Panc1 (cell line): ENCODE measurements around the gene SMAD7. TPM values are rescaled to one million over a fixed set of nuclear protein-coding genes. Genes with fewer than 3 reads are reported as not detected.

ENCODE experiments used
- ATAC-seq: fragments of 200-7000 bp; cut with Tn5 transposase; 2 replicates; pipeline ENCODE4 v1.9.1; 2020; ENCODE audit warnings: mild to moderate bottlenecking, moderate library complexity
- BruUV-seq: library from RNA; stranded (reverse); fragments of 400-500 nt; replicated peaks from 2 replicates; lab custom pipeline; 2021; lab: Mats Ljungman, UMichigan
- CTCF ChIA-PET: fragments of 300-600 bp; sonication (Branson Sonifier 250); formaldehyde crosslinking; loops from one replicate; lab custom pipeline; 2022; ENCODE audit warnings: antibody characterized with exemption; lab: Charles Lee
- POLR2A ChIA-PET: fragments of 300-600 bp; sonication (Branson Sonifier 250); formaldehyde crosslinking; loops from one replicate; lab custom pipeline; 2022; ENCODE audit warnings: antibody characterized with exemption; lab: Charles Lee
- DNase-seq: peaks from one replicate; pipeline ENCODE4 v3.0.0-alpha.2; 2010; ENCODE audit warnings: low read depth, low spot score
- H3K27ac ChIP-seq: 2 replicates; pipeline ENCODE4 v1.5.1; 2011; ENCODE audit warnings: mild to moderate bottlenecking, low read length, inconsistent platforms
- H3K27me3 ChIP-seq: fragments of 200-500 bp; sonication (Bioruptor generic); 2 replicates; pipeline ENCODE4 v1.6.0; 2014; ENCODE audit warnings: low read length, inconsistent platforms; ENCODE audit not compliant: control insufficient read depth, insufficient read depth
- H3K36me3 ChIP-seq: fragments of 200-500 bp; sonication (Bioruptor generic); 2 replicates; pipeline ENCODE4 v1.5.1; 2014; ENCODE audit warnings: inconsistent platforms, mild to moderate bottlenecking, low read length, moderate library complexity; ENCODE audit not compliant: control insufficient read depth, insufficient read depth
- H3K4me1 ChIP-seq: 2 replicates; pipeline ENCODE4 v1.5.1; 2011; ENCODE audit warnings: inconsistent platforms, mild to moderate bottlenecking, low read length, moderate library complexity; ENCODE audit not compliant: control insufficient read depth, insufficient read depth
- H3K4me3 ChIP-seq, 2 experiments: 2 replicates each; pipeline ENCODE4 v1.5.1; 2011 to 2012; ENCODE audit warnings: low read depth in 2 of 2, low read length in 2 of 2, mild to moderate bottlenecking in 2 of 2, inconsistent platforms in 1 of 2, moderate library complexity in 1 of 2
- H3K9me3 ChIP-seq: fragments of 200-500 bp; sonication (Bioruptor generic); 2 replicates; pipeline ENCODE4 v1.5.1; 2014; ENCODE audit warnings: low read depth, mild to moderate bottlenecking, inconsistent platforms, low read length, moderate library complexity; ENCODE audit not compliant: control insufficient read depth, insufficient read depth
- CTCF ChIP-seq: fragments of 450-650 bp; IDR thresholded peaks from 2 replicates; pipeline ENCODE4 v1.5.1; 2017; ENCODE audit warnings: mild to moderate bottlenecking
- POLR2AphosphoS5 ChIP-seq: IDR thresholded peaks from 2 replicates; pipeline ENCODE4 v1.6.1; 2012; ENCODE audit warnings: mild to moderate bottlenecking, low read depth, low read length, moderate library complexity
- SIN3A ChIP-seq: IDR thresholded peaks from 2 replicates; pipeline ENCODE4 v1.6.1; 2012; ENCODE audit warnings: low read depth, mild to moderate bottlenecking, low read length, moderate library complexity, borderline replicate concordance; ENCODE audit not compliant: insufficient read depth
- TCF7L2 ChIP-seq: IDR thresholded peaks from 2 replicates; pipeline ENCODE4 v1.6.1; 2011; ENCODE audit warnings: mild to moderate bottlenecking, low read depth, low read length, inconsistent platforms
- in situ Hi-C: cut with HindIII; loops from 2 replicates; pipeline ENCODE4 v1.10.0; 2016; ENCODE audit warnings: low sequenced_read_pairs, low pct_unique_long_range_greater_than_20kb
- intact Hi-C: fragments of 100-400 bp; cut with micrococcal nuclease; formaldehyde crosslinking; loops from one replicate; pipeline ENCODE4 v1.10.0; 2022; ENCODE audit not compliant: unreplicated experiment
- total RNA-seq: library from RNA; stranded (reverse); gene quantifications from one replicate; pipeline ENCODE4 v1.2.1, GENCODE V29; 2021; ENCODE audit not compliant: unreplicated experiment
- TF ChIP-seq, protein P1 (sequence below), 2 experiments: IDR thresholded peaks; 2 replicates each; pipeline ENCODE4 v1.6.1; 2011 to 2012; ENCODE audit warnings: low read depth in 2 of 2, control low read depth in 1 of 2, low read length in 1 of 2, mild to moderate bottlenecking in 1 of 2, moderate library complexity in 1 of 2; ENCODE audit not compliant: insufficient read depth in 1 of 2

SMAD7 gene
- total RNA-seq, 1 experiment from 2014 or later, result 21.3 TPM

DNA sequence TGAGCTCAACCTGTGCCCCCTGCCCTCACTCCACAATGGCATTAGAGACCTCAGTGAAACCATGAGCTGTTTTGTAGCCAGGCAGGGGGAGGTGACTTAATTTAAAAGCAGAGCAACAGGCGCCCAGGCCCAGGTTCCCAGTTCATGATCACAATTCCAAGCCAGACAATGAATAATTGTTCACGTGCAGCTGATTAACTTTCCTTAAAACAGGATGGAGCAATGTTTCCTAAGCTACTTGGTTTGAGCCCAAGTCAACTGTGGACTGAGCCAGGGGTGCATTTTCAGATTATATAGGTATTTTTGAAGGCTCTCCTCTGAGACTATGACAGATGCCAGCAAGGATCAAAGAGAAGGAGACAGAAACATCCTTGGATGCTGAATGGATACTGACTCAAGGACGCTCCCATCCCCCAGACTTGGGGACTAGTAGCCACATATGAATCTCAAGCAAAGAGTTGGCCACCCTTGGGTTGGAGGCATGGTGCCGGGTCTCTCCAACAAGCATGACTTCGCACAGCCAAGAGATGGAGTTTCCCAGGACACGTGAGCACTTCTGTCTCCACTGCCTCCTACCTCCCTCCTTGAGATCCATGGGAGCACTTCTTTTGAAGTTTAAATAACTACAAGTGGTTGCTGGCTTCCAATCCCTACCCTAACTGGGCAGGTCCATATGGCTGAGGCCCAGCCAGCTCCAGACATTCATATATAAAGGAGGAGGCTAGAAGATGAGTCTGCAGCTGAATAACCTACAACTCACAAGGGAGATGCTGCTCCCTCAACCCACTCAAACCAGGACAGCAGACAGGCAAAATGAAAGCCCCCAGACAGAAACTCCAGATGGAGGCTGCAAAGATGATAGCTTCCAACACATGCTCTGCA is 12.7 kb downstream of the SMAD7 start:
- no peak overlapping the region for H3K4me3 ChIP-seq
- H3K4me1 ChIP-seq, result peaks cover 89% of the 10 kb centered on the region
- H3K27ac ChIP-seq, result peak overlapping the region; percentile 99
- DNase-seq (no peak), ATAC-seq (no peak)
- H3K9me3 ChIP-seq, result no peaks in the 10 kb centered on the region
- TF ChIP-seq POLR2AphosphoS5, result no peak
- TF ChIP-seq TCF7L2, result 0 out of 2 replicates have a peak, but pooled peaks have one; percentile 33
- intact Hi-C loops (no loop called here), in situ Hi-C loops (no loop called here)
- no TSS peak for BruUV-seq
- H3K27me3 ChIP-seq, result no peaks in the 10 kb centered on the region
- ChIA-PET POLR2A (no interaction called here), CTCF (interaction anchor here (0.5 kb wide), 2 partner anchors 13 to 116 kb away, joined by 3 to 4 read pairs; no protein-coding TSS in a partner anchor)
- H3K36me3 ChIP-seq, result 0 out of 2 replicates have a peak, but pooled peaks cover 2% of the 10 kb centered on the region

GRCh38 chr18:48935433-48935774 is 15.4 kb downstream of the SMAD7 start:
- H3K9me3 ChIP-seq, result no peaks in the 10 kb centered on the region
- H3K27me3 ChIP-seq, result no peaks in the 10 kb centered on the region
- peak overlapping the region; percentile 99 for H3K27ac ChIP-seq
- intact Hi-C loops, result no loop called here
- TF ChIP-seq TCF7L2 (no peak), CTCF (no peak), POLR2AphosphoS5 (no peak), SIN3A (no peak)
- TF ChIP-seq, protein P1, sequence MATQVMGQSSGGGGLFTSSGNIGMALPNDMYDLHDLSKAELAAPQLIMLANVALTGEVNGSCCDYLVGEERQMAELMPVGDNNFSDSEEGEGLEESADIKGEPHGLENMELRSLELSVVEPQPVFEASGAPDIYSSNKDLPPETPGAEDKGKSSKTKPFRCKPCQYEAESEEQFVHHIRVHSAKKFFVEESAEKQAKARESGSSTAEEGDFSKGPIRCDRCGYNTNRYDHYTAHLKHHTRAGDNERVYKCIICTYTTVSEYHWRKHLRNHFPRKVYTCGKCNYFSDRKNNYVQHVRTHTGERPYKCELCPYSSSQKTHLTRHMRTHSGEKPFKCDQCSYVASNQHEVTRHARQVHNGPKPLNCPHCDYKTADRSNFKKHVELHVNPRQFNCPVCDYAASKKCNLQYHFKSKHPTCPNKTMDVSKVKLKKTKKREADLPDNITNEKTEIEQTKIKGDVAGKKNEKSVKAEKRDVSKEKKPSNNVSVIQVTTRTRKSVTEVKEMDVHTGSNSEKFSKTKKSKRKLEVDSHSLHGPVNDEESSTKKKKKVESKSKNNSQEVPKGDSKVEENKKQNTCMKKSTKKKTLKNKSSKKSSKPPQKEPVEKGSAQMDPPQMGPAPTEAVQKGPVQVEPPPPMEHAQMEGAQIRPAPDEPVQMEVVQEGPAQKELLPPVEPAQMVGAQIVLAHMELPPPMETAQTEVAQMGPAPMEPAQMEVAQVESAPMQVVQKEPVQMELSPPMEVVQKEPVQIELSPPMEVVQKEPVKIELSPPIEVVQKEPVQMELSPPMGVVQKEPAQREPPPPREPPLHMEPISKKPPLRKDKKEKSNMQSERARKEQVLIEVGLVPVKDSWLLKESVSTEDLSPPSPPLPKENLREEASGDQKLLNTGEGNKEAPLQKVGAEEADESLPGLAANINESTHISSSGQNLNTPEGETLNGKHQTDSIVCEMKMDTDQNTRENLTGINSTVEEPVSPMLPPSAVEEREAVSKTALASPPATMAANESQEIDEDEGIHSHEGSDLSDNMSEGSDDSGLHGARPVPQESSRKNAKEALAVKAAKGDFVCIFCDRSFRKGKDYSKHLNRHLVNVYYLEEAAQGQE (IDR thresholded peaks at IDR 0.05; ENCODE audit: insufficient read depth in 1 of 2, low read depth in 2 of 2, low read length in 1 of 2), result no peak
- no peak overlapping the region for H3K4me3 ChIP-seq
- DNase-seq (no peak), ATAC-seq (no peak)
- ChIA-PET CTCF (no interaction called here), POLR2A (no interaction called here)
- H3K36me3 ChIP-seq, result no peaks in the 10 kb centered on the region
- in situ Hi-C loops, result no loop called here
- H3K4me1 ChIP-seq, result peaks cover 92% of the 10 kb centered on the region
- no TSS peak for BruUV-seq
